Upper lobe of left lung (tissue), 4 donors: ENCODE measurements around the gene BPIFB1.

Experiments used
- EP300 ChIP-seq, 4 donors: sonication (generic); formaldehyde crosslinking; IDR thresholded peaks; one replicate each; pipeline ENCODE4 v1.5.1; 2017; ENCODE audit warnings: antibody characterized with exemption in 4 of 4, control low read depth in 2 of 4
- POLR2A ChIP-seq, 4 donors: fragments of 450-650 bp; IDR thresholded peaks; one replicate each; pipeline ENCODE4 v1.5.1; 2016 to 2017; ENCODE audit warnings: antibody characterized with exemption in 4 of 4, mild to moderate bottlenecking in 2 of 4
- POLR2AphosphoS5 ChIP-seq, 2 donors: sonication (generic); formaldehyde crosslinking; IDR thresholded peaks; one replicate each; pipeline ENCODE4 v1.5.1; 2017; ENCODE audit warnings: antibody characterized with exemption in 2 of 2
- TF ChIP-seq, protein P1 (sequence below), 6 experiments: fragments of 450-650 bp in 4 of 6; fragments of 200-600 bp in 2 of 6; sonication (generic) in 2 of 6; IDR thresholded peaks; one replicate each; pipeline ENCODE4 v1.5.1; 2016 to 2019; ENCODE audit warnings: antibody characterized with exemption in 6 of 6

DNA sequence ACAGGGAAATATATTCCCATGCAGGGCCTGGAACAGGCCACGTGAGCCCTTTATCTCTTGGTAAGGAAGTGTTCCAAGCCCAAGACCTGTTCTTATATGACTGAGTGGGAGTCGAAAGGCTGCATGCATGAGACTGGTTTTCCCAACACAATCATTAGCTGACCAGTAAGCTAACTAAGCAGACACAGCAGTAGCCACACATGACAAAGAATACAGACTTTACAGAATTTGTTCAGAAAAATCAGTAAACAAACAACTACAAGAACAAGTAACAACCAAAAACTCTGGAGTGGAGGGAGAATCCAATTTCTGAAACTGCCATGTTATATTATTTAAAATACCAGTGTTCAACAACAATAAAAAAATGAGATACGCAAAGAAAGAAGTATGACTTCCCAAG is 30.6 kb upstream of the BPIFB1 start:
- TF ChIP-seq, protein P1, sequence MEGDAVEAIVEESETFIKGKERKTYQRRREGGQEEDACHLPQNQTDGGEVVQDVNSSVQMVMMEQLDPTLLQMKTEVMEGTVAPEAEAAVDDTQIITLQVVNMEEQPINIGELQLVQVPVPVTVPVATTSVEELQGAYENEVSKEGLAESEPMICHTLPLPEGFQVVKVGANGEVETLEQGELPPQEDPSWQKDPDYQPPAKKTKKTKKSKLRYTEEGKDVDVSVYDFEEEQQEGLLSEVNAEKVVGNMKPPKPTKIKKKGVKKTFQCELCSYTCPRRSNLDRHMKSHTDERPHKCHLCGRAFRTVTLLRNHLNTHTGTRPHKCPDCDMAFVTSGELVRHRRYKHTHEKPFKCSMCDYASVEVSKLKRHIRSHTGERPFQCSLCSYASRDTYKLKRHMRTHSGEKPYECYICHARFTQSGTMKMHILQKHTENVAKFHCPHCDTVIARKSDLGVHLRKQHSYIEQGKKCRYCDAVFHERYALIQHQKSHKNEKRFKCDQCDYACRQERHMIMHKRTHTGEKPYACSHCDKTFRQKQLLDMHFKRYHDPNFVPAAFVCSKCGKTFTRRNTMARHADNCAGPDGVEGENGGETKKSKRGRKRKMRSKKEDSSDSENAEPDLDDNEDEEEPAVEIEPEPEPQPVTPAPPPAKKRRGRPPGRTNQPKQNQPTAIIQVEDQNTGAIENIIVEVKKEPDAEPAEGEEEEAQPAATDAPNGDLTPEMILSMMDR (IDR thresholded peaks at IDR 0.05) = no peak
- TF ChIP-seq POLR2A (IDR thresholded peaks at IDR 0.05) = no peak
- TF ChIP-seq POLR2AphosphoS5 (IDR thresholded peaks at IDR 0.05) = no peak
- no peak for TF ChIP-seq EP300 (IDR thresholded peaks at IDR 0.05)
